Kasumi-1 (cell line): Measurements from ENCODE around the gene FAAP100.
"Not testable (repeated sequence)": the region's sequence is repeated elsewhere in the genome, so short reads cannot be mapped to it uniquely, and the experiment has no call there.

Source experiments
- DNase-seq, 2 experiments: peaks; one replicate each; lab custom pipeline; 2025; lab: John Stamatoyannopoulos, UW

Gene FAAP100

GRCh38 chr17:81538651-81539570 is 13.2 kb downstream of the FAAP100 start:
- no peak for DNase-seq

GRCh38 chr17:81537856-81538555 is 14.1 kb downstream of the FAAP100 start:
- DNase-seq, result no peak

DNA sequence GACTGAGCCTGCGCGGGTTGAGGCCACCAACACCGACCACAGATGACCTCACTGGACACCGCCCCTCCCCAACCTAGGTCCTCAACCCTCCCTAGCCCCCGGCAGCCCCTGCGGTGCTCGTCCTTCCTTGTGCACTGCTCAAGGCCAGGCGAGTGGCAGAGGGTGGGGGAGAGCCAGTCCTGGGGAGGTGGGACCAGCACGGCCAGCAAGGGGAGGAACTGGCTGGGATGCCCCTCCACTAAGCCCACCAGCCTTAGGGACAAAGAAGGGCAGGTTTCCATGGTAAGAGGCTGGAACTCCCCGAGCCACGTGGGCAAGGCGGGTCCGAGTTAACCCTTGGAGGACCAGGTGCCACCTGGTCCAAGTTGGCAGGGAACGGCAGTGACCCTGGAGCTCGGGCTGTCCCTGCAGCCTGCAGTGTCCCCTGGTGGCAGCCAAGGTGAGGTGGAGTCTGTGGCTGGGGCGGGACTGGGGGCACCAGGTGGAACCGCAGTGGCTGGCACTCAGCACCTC is 14.8 kb downstream of the FAAP100 start:
- DNase-seq, result no peak

DNA sequence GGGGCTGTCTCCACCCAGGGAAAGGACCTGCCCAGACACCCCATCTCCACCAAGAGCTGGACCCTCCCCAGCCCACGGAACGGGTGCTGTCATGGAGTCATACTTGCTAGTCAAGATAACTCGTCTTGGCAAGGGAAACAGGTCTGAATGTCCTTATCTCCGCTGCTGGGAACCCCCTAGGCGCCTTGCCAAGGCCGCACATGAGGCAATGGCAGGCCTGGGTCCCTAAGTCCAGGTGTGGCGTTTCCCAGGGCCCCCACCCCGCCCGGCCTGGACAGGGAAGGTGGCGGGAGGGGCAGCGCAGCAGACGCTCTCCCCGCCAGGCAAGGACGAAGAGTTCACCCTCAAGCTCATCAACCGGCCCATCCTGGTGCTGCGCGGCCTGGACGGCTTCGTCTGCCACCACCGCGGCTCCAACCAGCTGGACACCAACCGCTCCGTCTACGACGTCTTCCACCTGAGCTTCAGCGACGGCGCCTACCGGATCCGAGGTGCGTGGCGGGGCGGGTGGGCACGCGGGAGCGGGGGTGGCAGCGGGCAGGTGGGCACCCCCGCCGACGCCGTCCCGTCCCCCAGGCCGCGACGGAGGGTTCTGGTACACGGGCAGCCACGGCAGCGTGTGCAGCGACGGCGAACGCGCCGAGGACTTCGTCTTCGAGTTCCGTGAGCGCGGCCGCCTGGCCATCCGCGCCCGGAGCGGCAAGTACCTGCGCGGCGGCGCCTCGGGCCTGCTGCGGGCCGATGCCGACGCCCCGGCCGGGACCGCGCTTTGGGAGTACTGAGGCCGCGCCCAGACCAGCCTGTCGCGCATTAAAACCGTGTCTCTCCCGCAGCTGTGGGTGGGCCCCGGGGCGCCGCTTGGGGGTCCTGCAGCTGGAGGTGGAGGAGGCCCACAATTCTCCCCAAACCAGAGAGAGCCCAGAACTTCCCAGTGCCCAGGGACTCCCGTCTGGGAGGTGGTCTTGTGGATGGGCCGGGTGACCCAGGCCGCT is 15.6 kb downstream of the FAAP100 start:
- no peak for DNase-seq

GRCh38 chr17:81535480-81536298 is 16.5 kb downstream of the FAAP100 start:
- no peak for DNase-seq

GRCh38 chr17:81535007-81535328 is 17.2 kb downstream of the FAAP100 start:
- DNase-seq, result no peak

- no peak for DNase-seq
Measured at GRCh38 chr17:81534157-81535006, 17.8 kb downstream of the FAAP100 start.

- DNase-seq, result peak in 1 of 2 experiments; percentile 40
Measured at GRCh38 chr17:81533339-81534141, 18.6 kb downstream of the FAAP100 start.

GRCh38 chr17:81532490-81533287 is 19.5 kb downstream of the FAAP100 start:
- DNase-seq, result no peak

GRCh38 chr17:81531998-81532404 is 20.2 kb downstream of the FAAP100 start:
- DNase-seq, result not testable (repeated sequence)

GRCh38 chr17:81531013-81531412 is 21.1 kb downstream of the FAAP100 start:
- DNase-seq, result not testable (repeated sequence)

DNA sequence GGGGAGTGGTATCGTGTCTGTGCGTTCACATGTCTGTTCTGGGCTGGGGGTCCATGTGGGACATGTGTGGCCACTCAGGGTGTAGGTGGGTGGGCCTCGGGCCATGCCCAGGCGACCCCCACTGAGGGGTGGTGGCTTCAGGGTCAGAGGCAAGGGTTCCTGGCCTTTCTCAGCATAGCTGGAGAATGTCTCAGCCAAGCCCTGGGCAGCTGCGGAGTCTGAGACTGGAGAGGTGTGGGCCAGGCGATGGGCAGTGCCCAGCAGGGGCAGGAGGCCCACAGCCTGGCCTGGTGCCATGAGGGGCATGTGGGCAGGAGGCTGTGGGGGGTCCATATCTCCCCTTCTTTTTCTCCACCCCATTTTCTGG is 22.7 kb downstream of the FAAP100 start:
- DNase-seq, result no peak

GRCh38 chr17:81528651-81529436 is 23.3 kb downstream of the FAAP100 start:
- DNase-seq, result no peak

DNA sequence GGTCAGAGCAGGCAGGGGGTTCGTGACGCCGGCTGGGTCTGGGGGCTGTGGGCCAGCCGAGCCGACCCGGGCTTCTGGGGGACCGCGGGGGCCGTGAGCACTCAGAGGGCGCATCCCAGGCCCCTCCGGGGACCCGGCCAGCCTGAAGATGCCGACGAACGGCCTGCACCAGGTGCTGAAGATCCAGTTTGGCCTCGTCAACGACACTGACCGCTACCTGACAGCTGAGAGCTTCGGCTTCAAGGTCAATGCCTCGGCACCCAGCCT is 23.8 kb downstream of the FAAP100 start:
- DNase-seq, result no peak

DNA sequence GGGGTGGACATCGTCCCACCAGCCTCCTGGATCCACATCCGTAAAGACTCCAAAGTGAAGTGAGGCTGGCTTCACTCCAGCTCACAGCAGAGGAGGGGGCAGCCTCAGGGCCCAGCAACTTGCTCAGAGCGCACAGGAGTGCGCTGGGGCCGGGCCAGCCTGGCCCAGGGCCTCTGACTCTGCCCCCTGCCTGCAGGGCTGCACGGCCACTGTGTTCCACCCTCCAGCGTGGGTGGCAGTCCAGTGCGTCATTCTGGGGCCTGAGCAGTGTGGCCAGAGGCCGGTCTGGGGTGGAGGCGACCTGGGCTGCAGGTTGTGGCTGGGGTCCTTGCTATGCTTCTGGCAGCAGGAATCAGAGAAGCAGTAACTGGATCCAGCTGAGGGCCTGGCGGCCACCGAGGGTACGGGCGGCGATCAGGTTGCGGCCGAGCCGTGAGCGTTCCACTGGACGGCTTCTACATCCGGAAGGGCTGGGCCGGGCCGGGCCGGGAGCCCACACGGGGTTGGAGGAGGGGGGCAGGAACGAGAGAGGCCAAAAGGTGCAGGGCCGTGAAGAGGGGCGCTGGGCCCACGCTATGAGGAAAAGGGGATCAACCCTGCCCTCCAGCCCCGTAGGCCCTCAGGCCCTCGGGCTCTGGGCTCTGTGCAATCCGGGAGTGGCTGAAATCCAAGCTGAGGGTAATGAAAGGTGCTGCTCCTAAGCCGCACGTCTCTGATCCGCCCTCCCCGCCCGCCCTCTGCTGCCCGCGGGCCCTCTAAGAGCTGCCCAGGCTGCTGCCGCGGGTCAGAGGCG is 24.4 kb downstream of the FAAP100 start, which contains the start of gene FSCN2:
Gene FSCN2 (plus strand): TSS at position 787 of the 793 bp plus-strand sequence. CDS start 155 bp downstream, outside the sequence.
- DNase-seq, result no peak

DNA sequence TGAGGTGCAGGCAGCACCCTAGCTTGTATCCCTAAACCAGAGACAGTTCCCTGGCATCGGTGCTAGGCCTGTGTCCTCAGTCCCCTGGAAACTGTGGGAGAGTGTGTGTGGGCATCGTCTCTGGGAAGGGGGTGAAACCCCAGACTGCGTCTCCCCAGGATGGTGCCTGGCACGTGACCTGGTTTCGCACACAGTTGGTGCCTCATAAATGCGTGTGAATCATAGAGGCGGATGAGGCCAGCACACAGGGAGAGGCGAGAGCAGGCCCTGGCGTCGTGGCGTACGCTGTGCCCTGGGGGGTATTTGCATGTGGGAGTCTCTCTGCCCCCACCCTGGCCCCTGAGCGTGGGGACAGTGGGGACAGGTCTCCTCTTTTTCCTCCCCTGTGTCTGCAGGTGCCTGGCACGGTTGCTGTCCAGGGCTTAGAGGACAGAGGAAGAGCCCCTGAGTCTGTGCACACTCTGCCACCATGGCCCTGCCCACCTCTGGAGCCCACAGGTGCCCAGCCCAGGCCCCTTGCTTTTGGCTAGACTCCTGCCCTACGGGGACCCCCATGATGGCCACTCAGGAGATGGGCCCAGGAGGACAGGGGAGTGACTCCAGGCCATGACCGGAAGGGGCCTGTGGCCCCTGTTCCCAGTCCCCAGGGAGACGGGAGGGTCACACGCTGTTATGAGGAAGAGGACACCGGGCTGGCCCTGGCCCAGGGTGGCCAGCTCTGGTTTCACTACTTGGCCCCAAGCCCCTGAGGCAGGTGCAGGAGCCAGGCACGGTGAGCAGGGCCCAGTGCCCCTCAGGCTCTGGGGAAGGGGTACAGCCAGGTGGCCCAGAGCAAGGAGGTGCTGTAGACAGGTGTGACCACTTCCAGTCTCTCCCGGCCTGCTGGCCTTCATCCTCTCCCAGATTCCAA is 25.2 kb downstream of the FAAP100 start:
- DNase-seq, result no peak
